Astrocyte (in vitro differentiated cells and primary cell): ENCODE measurements around the gene LGALS3. TPM values are rescaled to one million over a fixed set of nuclear protein-coding genes. Genes with fewer than 3 reads are reported as not detected.

Experiments
- DNase-seq: peaks from one replicate; pipeline ENCODE4 v3.0.0-alpha.2; 2010; ENCODE audit warnings: low read depth
- FAIRE-seq: peaks from 2 replicates; lab custom pipeline; 2011; peaks lifted over from hg19 to GRCh38; lab: Jason Lieb, UNC
- H2AFZ ChIP-seq: 2 replicates; pipeline ENCODE4 v1.6.0; 2012; ENCODE audit warnings: low read depth, low read length, inconsistent platforms
- H3K27ac ChIP-seq: 2 replicates; pipeline ENCODE4 v1.5.1; 2011; ENCODE audit warnings: low read depth, low read length, inconsistent platforms
- H3K27me3 ChIP-seq: 2 replicates; pipeline ENCODE4 v1.6.0; 2011; ENCODE audit warnings: low read length, inconsistent platforms; ENCODE audit not compliant: insufficient read depth
- H3K36me3 ChIP-seq: 2 replicates; pipeline ENCODE4 v1.5.1; 2011; ENCODE audit warnings: low read length, inconsistent platforms; ENCODE audit not compliant: insufficient read depth
- H3K4me1 ChIP-seq: 2 replicates; pipeline ENCODE4 v1.5.1; 2011; ENCODE audit warnings: low read length, inconsistent platforms; ENCODE audit not compliant: insufficient read depth
- H3K4me2 ChIP-seq: 2 replicates; pipeline ENCODE4 v1.6.0; 2012; ENCODE audit warnings: low read length, inconsistent platforms
- H3K4me3 ChIP-seq: 2 replicates; pipeline ENCODE4 v1.5.1; 2011; ENCODE audit warnings: low read depth, mild to moderate bottlenecking, low read length, inconsistent platforms; ENCODE audit not compliant: insufficient read depth
- H3K79me2 ChIP-seq: 2 replicates; pipeline ENCODE4 v1.6.0; 2012; ENCODE audit warnings: mild to moderate bottlenecking, low read length, inconsistent platforms; ENCODE audit not compliant: insufficient read depth
- H3K9ac ChIP-seq: 2 replicates; pipeline ENCODE4 v1.6.0; 2012; ENCODE audit warnings: mild to moderate bottlenecking, low read length, inconsistent platforms
- H3K9me3 ChIP-seq: 2 replicates; pipeline ENCODE4 v1.5.1; 2012; ENCODE audit warnings: low read depth, mild to moderate bottlenecking, low read length, inconsistent platforms; ENCODE audit not compliant: insufficient read depth
- H4K20me1 ChIP-seq: 2 replicates; pipeline ENCODE4 v1.6.0; 2012; ENCODE audit warnings: low read length, inconsistent platforms; ENCODE audit not compliant: insufficient read depth
- H3K27ac Mint-ChIP-seq: one replicate; pipeline ENCODE4 v1.8.0; 2021; ENCODE audit warnings: mild to moderate bottlenecking, mixed read lengths; ENCODE audit not compliant: unreplicated experiment
- H3K27me3 Mint-ChIP-seq: one replicate; pipeline ENCODE4 v1.8.0; 2021; ENCODE audit warnings: low read depth, mixed read lengths; ENCODE audit not compliant: unreplicated experiment
- H3K36me3 Mint-ChIP-seq: one replicate; pipeline ENCODE4 v1.8.0; 2021; ENCODE audit warnings: low read depth, mixed read lengths; ENCODE audit not compliant: unreplicated experiment
- H3K4me1 Mint-ChIP-seq: one replicate; pipeline ENCODE4 v1.8.0; 2021; ENCODE audit warnings: low read depth, mixed read lengths; ENCODE audit not compliant: unreplicated experiment
- H3K4me3 Mint-ChIP-seq: one replicate; pipeline ENCODE4 v1.8.0; 2021; ENCODE audit warnings: mild to moderate bottlenecking, moderate library complexity, mixed read lengths; ENCODE audit not compliant: unreplicated experiment
- H3K9me3 Mint-ChIP-seq: one replicate; pipeline ENCODE4 v1.8.0; 2021; ENCODE audit warnings: mild to moderate bottlenecking, mixed read lengths; ENCODE audit not compliant: unreplicated experiment
- CTCF ChIP-seq: IDR thresholded peaks from 2 replicates; pipeline ENCODE4 v1.5.1; 2011; ENCODE audit warnings: low read depth, mild to moderate bottlenecking, inconsistent platforms, low read length, moderate library complexity; ENCODE audit not compliant: insufficient read depth
- EZH2 ChIP-seq: IDR thresholded peaks from 2 replicates; pipeline ENCODE4 v1.6.1; 2012; ENCODE audit warnings: mild to moderate bottlenecking, low read length, inconsistent platforms; ENCODE audit not compliant: insufficient read depth
- total RNA-seq: library from RNA; stranded (reverse); gene quantifications from 2 replicates; pipeline ENCODE4 v1.2.1, GENCODE V29; 2021

LGALS3 gene
- total RNA-seq, 1 donor from 2014 or later, result 37.4 TPM

- TF ChIP-seq EZH2, result no peak
- peak; percentile 49 for TF ChIP-seq CTCF
- Histone ChIP-seq H3K4me2 (no peak overlapping the region), H3K36me3 (peaks cover 6% of the 10 kb centered on the region), H3K4me3 (no peak overlapping the region), H4K20me1 (no peaks in the 10 kb centered on the region), H3K27me3 (no peaks in the 10 kb centered on the region), H3K27ac (no peak overlapping the region), H3K79me2 (no peaks in the 10 kb centered on the region), H3K9me3 (no peaks in the 10 kb centered on the region), H3K9ac (no peak overlapping the region), H2AFZ (no peak overlapping the region), H3K4me1 (no peaks in the 10 kb centered on the region)
- H3K27ac Mint-ChIP-seq, result no peak overlapping the region
- FAIRE-seq (peak; percentile 17), DNase-seq (peak; percentile 23)
- peaks cover 3% of the 10 kb centered on the region for H3K4me1 Mint-ChIP-seq
- no peaks in the 10 kb centered on the region for H3K36me3 Mint-ChIP-seq
- H3K9me3 Mint-ChIP-seq, result no peaks in the 10 kb centered on the region
- no peak overlapping the region for H3K4me3 Mint-ChIP-seq
- no peaks in the 10 kb centered on the region for H3K27me3 Mint-ChIP-seq
These were observed 31.9 kb downstream of the LGALS3 start for GRCh38 chr14:55160989-55161388.

- H4K20me1 ChIP-seq, result no peaks in the 10 kb centered on the region
- no peaks in the 10 kb centered on the region for H3K9me3 Mint-ChIP-seq
- DNase-seq (no peak), FAIRE-seq (peak; percentile 20)
- H3K4me1 ChIP-seq, result no peaks in the 10 kb centered on the region
- no peaks in the 10 kb centered on the region for H3K27me3 ChIP-seq
- no peaks in the 10 kb centered on the region for H3K36me3 Mint-ChIP-seq
- H3K4me3 Mint-ChIP-seq, result no peak overlapping the region
- H3K79me2 ChIP-seq, result no peaks in the 10 kb centered on the region
- H3K27ac ChIP-seq, result no peak overlapping the region
- peaks cover 2% of the 10 kb centered on the region for H3K36me3 ChIP-seq
- no peaks in the 10 kb centered on the region for H3K27me3 Mint-ChIP-seq
- no peak overlapping the region for H3K4me3 ChIP-seq
- no peak overlapping the region for H2AFZ ChIP-seq
- no peak overlapping the region for H3K9ac ChIP-seq
- H3K27ac Mint-ChIP-seq, result no peak overlapping the region
- TF ChIP-seq EZH2 (no peak), CTCF (no peak)
- no peak overlapping the region for H3K4me2 ChIP-seq
- no peaks in the 10 kb centered on the region for H3K4me1 Mint-ChIP-seq
- H3K9me3 ChIP-seq, result no peaks in the 10 kb centered on the region
These were observed 41.5 kb downstream of the LGALS3 start for GRCh38 chr14:55170526-55170925.

GRCh38 chr14:55180006-55180405 is 51.0 kb downstream of the LGALS3 start:
- no peaks in the 10 kb centered on the region for H3K27me3 ChIP-seq
- H2AFZ ChIP-seq, result no peak overlapping the region
- TF ChIP-seq CTCF (no peak), EZH2 (no peak)
- no peak overlapping the region for H3K4me3 ChIP-seq
- no peaks in the 10 kb centered on the region for H3K9me3 Mint-ChIP-seq
- H3K4me1 Mint-ChIP-seq, result no peaks in the 10 kb centered on the region
- DNase-seq (no peak), FAIRE-seq (no peak)
- H3K27me3 Mint-ChIP-seq, result no peaks in the 10 kb centered on the region
- peaks cover 6% of the 10 kb centered on the region for H3K4me1 ChIP-seq
- peak overlapping the region; percentile 35 for H3K27ac ChIP-seq
- no peak overlapping the region for H3K27ac Mint-ChIP-seq
- H3K36me3 Mint-ChIP-seq, result no peaks in the 10 kb centered on the region
- H3K9me3 ChIP-seq, result no peaks in the 10 kb centered on the region
- no peak overlapping the region for H3K4me3 Mint-ChIP-seq
- H3K9ac ChIP-seq, result no peak overlapping the region
- peaks cover 8% of the 10 kb centered on the region for H3K79me2 ChIP-seq
- no peak overlapping the region for H3K4me2 ChIP-seq
- H4K20me1 ChIP-seq, result no peaks in the 10 kb centered on the region
- H3K36me3 ChIP-seq, result peaks cover 8% of the 10 kb centered on the region
